Loucy (cell line): ENCODE results near the gene STOML3.

Experiments
- H2AFZ ChIP-seq: fragments of 200-600 bp; sonication (generic); 2 replicates; pipeline ENCODE4 v1.6.0; 2016; ENCODE audit warnings: antibody characterized with exemption, mild to moderate bottlenecking, low read length, moderate library complexity
- H3F3A ChIP-seq: fragments of 200-600 bp; 2 replicates; pipeline ENCODE4 v1.6.0; 2016; ENCODE audit warnings: antibody characterized with exemption, low read depth, mild to moderate bottlenecking
- H3K27me3 ChIP-seq: fragments of 200-600 bp; sonication (generic); 2 replicates; pipeline ENCODE4 v1.6.1; 2014; ENCODE audit warnings: low read length, mild to moderate bottlenecking; ENCODE audit not compliant: insufficient read depth, poor library complexity, severe bottlenecking
- H3K36me3 ChIP-seq: fragments of 200-600 bp; sonication (generic); 2 replicates; pipeline ENCODE4 v1.6.1; 2016; ENCODE audit warnings: low read length; ENCODE audit not compliant: insufficient read depth
- H3K4me1 ChIP-seq: fragments of 200-600 bp; sonication (generic); 2 replicates; pipeline ENCODE4 v1.5.1; 2014; ENCODE audit warnings: low read length, mild to moderate bottlenecking; ENCODE audit not compliant: insufficient read depth, poor library complexity, severe bottlenecking
- H3K4me2 ChIP-seq: fragments of 200-600 bp; sonication (generic); 2 replicates; pipeline ENCODE4 v1.6.0; 2014; ENCODE audit warnings: antibody characterized with exemption, low read length, low read depth, mild to moderate bottlenecking; ENCODE audit not compliant: poor library complexity, severe bottlenecking
- H3K4me3 ChIP-seq: fragments of 200-600 bp; sonication (generic); 2 replicates; pipeline ENCODE4 v1.5.1; 2014; ENCODE audit warnings: low read length, mild to moderate bottlenecking, mixed read lengths; ENCODE audit not compliant: poor library complexity, severe bottlenecking
- H3K79me2 ChIP-seq: fragments of 200-600 bp; sonication (generic); 2 replicates; pipeline ENCODE4 v1.6.1; 2014; ENCODE audit warnings: low read length; ENCODE audit not compliant: insufficient read depth
- H3K9ac ChIP-seq: fragments of 200-600 bp; sonication (generic); 2 replicates; pipeline ENCODE4 v1.6.0; 2014; ENCODE audit warnings: mild to moderate bottlenecking, low read depth, low read length, moderate library complexity; ENCODE audit not compliant: poor library complexity, severe bottlenecking
- H3K9me2 ChIP-seq: fragments of 200-600 bp; sonication (generic); replicated peaks from 2 replicates; pipeline ENCODE4 v1.6.1; 2016; ENCODE audit warnings: low read depth, low read length, mixed read lengths
- H3K9me3 ChIP-seq: fragments of 200-600 bp; sonication (generic); 2 replicates; pipeline ENCODE4 v1.6.1; 2014; ENCODE audit warnings: mild to moderate bottlenecking, antibody characterized with exemption, low read length, low read depth; ENCODE audit not compliant: insufficient read depth
- H4K20me1 ChIP-seq: fragments of 200-600 bp; sonication (generic); 2 replicates; pipeline ENCODE4 v1.6.0; 2014; ENCODE audit warnings: antibody characterized with exemption, low read length, mild to moderate bottlenecking; ENCODE audit not compliant: insufficient read depth, poor library complexity, severe bottlenecking
- CTCF ChIP-seq: fragments of 200-600 bp; sonication (generic); conservative IDR thresholded peaks from 2 replicates; pipeline ENCODE4 v1.5.1; 2014; ENCODE audit warnings: mild to moderate bottlenecking, antibody characterized with exemption, low read length
- EZH2phosphoT487 ChIP-seq: fragments of 200-600 bp; IDR thresholded peaks from 2 replicates; pipeline ENCODE4 v1.6.1; 2018; ENCODE audit warnings: antibody characterized with exemption, mild to moderate bottlenecking, moderate library complexity, borderline replicate concordance

STOML3 gene

GRCh38 chr13:39016787-39017186, 26.2 kb upstream of the STOML3 start:
- no peaks in the 10 kb centered on the region for H3K79me2 ChIP-seq
- H3F3A ChIP-seq: no peaks in the 10 kb centered on the region
- H3K9me3 ChIP-seq: no peaks in the 10 kb centered on the region
- no peaks in the 10 kb centered on the region for H3K9me2 ChIP-seq
- H3K36me3 ChIP-seq: peaks cover 79% of the 10 kb centered on the region
- H3K9ac ChIP-seq: no peak overlapping the region
- no peaks in the 10 kb centered on the region for H3K27me3 ChIP-seq
- H4K20me1 ChIP-seq: peaks cover 4% of the 10 kb centered on the region
- no peak for TF ChIP-seq EZH2phosphoT487
- TF ChIP-seq CTCF: peak; percentile 71
- no peak overlapping the region for H3K4me2 ChIP-seq
- no peaks in the 10 kb centered on the region for H3K4me1 ChIP-seq
- H3K4me3 ChIP-seq: no peak overlapping the region
- no peak overlapping the region for H2AFZ ChIP-seq

GRCh38 chr13:39016087-39016486, 25.5 kb upstream of the STOML3 start:
- no peaks in the 10 kb centered on the region for H3K9me3 ChIP-seq
- no peaks in the 10 kb centered on the region for H3K9me2 ChIP-seq
- H3K4me1 ChIP-seq: no peaks in the 10 kb centered on the region
- H3K27me3 ChIP-seq: no peaks in the 10 kb centered on the region
- H3K4me2 ChIP-seq: no peak overlapping the region
- H2AFZ ChIP-seq: no peak overlapping the region
- no peak for TF ChIP-seq EZH2phosphoT487
- no peak for TF ChIP-seq CTCF
- H3K79me2 ChIP-seq: no peaks in the 10 kb centered on the region
- no peak overlapping the region for H3K9ac ChIP-seq
- H3K4me3 ChIP-seq: no peak overlapping the region
- no peaks in the 10 kb centered on the region for H3F3A ChIP-seq
- peaks cover 4% of the 10 kb centered on the region for H4K20me1 ChIP-seq
- peaks cover 79% of the 10 kb centered on the region for H3K36me3 ChIP-seq

- Histone ChIP-seq H3K27me3 (no peaks in the 10 kb centered on the region), H2AFZ (no peak overlapping the region), H3F3A (no peaks in the 10 kb centered on the region), H3K4me3 (no peak overlapping the region), H3K9me3 (no peaks in the 10 kb centered on the region), H3K36me3 (peaks cover 80% of the 10 kb centered on the region), H3K9me2 (no peaks in the 10 kb centered on the region), H3K4me1 (no peaks in the 10 kb centered on the region), H3K79me2 (no peaks in the 10 kb centered on the region), H3K4me2 (no peak overlapping the region), H4K20me1 (peaks cover 1% of the 10 kb centered on the region), H3K9ac (no peak overlapping the region)
- TF ChIP-seq EZH2phosphoT487 (no peak), CTCF (no peak)
These were observed 22.8 kb upstream of the STOML3 start for GRCh38 chr13:39013462-39013861.
